Measurements from ENCODE around the gene PWWP2B.

PWWP2B gene

GRCh38 chr10:132461683-132462231, 64.8 kb downstream of the PWWP2B start:
- no peak for DNase-seq

DNA sequence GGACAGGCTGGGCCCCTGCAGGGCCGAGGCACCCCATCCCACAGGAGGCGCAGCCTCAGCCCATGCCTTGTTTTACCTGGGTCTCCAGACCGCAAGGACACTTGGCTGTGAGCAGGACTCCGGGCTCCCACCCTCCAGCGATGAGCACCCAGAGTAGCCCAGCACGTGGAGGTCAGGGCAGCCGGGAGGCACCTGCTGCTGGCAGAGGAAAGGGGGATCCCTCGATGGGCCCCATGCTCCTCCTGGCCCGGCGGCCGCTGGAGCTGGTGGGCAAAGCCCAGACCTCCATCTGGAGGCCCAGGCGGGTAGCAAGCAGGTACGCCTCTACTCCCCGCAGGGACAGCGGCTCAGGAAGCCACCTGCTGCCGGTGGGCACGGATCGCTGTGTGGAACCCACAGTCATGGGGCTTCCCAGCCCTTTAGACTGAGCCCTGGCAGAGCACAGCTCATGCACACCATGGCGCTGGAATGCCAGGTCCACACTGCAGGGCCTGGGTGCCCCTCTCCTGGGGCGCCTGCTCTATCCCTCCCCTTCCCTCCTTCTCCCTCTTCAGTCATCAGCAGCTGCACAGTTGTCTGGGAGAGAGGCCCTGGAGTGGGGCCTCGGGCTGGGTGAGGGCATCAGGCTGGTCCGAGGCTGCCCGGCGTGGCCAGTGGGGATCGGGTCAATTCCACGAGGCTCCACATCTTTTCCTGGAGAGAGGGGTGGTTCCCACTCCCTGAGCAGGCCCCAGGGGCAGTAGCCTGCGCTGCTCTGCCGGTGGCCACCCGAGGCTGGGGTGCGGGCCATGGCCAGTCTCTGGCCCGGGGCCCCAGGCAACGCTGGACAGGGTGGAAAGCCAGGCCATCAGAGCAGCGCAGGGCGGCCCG, 65.7 kb downstream of the PWWP2B start:
- DNase-seq: no peak

GRCh38 chr10:132463333-132464255, 66.6 kb downstream of the PWWP2B start:
- DNase-seq: no peak

DNA sequence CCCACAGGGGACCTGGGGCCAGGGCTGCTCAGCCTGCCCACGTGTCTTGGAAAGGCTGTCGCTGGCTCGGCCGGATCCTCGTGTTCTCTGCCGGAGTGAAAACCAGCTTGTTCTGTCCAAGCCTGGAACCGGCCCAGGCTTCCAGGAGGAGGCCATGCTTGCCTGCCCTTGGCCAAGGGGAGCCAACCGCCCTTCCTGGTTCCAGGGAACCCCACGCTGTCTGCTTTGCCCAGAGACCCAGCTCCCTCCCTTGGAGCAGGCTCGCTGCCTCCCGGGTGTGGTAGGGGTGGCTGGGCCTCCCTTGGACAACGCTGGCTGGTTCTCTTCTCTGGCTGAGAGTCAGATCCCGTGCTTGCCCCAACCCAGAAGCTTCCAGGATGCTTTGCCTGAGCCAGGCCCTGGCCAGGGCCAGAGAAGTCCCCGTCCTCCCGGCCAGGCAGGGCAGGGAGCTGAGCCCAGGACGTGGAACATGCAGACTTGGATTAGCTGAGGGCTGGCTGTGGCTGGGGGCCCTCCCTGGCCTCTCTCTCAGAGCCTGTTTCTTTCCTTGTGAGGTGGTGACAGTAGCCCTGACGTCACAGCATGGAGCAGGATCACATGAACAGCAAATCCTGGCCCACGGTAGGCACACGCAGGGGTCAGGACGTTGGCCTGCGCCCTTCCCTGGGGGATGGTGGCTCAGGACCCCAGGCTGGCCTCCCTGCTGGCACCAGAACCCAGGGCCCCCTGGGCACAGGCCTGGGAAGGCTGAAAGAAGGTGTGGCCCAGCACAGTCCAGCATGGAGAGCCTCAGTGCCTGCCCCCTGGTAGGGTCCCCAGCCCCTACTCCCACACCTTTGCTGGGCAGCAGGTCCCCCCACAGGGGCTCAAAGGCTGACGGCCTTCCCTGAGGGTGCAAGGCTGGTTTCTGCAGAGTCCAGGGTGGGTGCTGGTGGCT, 67.5 kb downstream of the PWWP2B start:
- no peak for DNase-seq

- no peak for DNase-seq
Measured at GRCh38 chr10:132465193-132465888, 68.3 kb downstream of the PWWP2B start.

DNA sequence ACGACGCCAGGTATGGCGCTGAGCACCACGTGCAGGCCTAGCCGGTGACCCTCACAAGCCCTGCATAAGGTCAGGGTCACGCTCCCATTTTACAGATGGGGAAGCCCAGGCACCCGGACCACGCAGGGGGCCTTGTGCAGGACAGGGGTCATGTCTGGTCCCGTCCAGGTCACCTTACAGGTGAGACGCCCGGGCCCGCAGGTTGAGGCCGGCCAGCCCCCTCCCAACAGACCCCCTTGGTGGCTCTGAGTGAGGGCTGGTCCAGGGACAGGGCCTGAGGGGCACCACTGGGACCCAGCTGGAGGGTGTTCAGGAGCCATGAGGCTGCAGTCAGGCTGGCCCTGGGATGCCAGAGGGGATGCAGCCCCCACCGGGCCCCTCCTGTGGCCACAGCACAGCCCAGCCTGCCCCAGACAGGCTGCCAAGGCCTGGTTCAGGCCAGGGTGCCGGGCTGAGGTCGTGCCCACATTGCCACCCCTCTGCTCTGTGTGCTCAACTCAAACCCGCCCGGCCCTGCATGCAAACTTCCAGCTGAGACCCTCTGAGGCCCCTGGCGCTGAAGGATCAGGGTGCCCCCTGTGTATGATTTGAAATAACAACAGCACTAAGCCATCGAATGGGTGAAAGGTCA, 69.0 kb downstream of the PWWP2B start:
- no peak for DNase-seq

DNA sequence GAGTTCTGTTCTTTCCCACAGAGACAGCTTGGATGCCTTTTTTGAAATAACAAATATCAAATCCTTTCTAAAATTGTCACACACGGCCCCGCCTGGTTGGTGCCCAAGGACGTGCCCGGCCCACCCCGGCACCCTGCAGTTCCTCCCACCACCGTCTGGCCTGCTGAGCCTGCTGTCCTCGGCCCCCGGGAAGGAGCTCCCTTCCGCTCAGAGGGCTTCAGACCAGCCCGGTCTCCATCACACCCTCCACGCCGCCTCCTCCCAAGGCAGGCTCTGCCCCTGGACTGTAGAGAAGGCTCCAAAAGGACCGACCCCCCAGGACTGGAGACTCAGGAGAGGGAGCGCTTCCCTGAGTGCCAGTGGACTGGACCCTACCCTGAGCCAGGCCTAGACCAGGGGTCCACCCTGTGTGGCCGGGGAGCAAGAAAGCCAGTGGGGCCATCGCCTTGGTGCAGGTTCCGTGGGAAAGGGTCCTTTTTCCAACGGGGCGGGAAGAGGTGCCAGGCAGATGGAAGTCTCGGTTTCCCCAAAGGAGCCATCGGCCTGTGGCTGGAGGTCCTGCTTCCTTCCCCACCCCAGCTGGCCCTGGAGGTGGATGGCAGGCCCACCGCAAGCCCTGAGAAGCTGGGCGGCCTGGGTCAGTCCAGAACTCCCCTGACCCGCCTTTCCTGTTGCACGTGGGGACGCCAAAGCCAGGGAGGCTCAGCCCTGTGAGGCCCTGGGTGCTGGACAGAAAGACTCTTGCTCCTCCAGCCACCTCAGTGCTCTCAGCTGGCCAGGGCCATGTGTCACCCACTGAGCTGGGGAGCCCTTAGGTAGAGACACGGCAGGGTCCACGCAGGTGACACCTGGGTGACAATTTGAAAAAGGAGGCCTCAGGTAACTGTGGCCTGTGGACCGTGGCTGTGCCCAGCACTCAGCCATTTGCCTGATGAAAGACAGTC, 69.8 kb downstream of the PWWP2B start:
- no peak for DNase-seq

Data from activated CD4-positive, alpha-beta T cell treated with anti-CD3 and anti-CD28 coated beads for 48 hours (primary cell).